Measurements from ENCODE around the gene C14orf132.

Gene C14orf132

GRCh38 chr14:96042248-96042930 is 3.2 kb downstream of the C14orf132 start:
- no peak for DNase-seq (ENCODE audit: extremely low read depth, low read depth)
- no peak for TF ChIP-seq CTCF (IDR thresholded peaks at IDR 0.05; ENCODE audit: low read depth, low read length)

GRCh38 chr14:96046630-96047029 is 7.5 kb downstream of the C14orf132 start:
- TF ChIP-seq CTCF (IDR thresholded peaks at IDR 0.05; ENCODE audit: low read depth, low read length), result no peak
- DNase-seq (ENCODE audit: extremely low read depth, low read depth), result no peak

GRCh38 chr14:96047101-96047500 is 7.9 kb downstream of the C14orf132 start:
- TF ChIP-seq CTCF (IDR thresholded peaks at IDR 0.05; ENCODE audit: low read depth, low read length), result no peak
- no peak for DNase-seq (ENCODE audit: extremely low read depth, low read depth)

GRCh38 chr14:96049932-96050331 is 10.8 kb downstream of the C14orf132 start:
- no peak for TF ChIP-seq CTCF (IDR thresholded peaks at IDR 0.05; ENCODE audit: low read depth, low read length)
- no peak for DNase-seq (ENCODE audit: extremely low read depth, low read depth)

GRCh38 chr14:96050482-96050881 is 11.3 kb downstream of the C14orf132 start:
- no peak for TF ChIP-seq CTCF (IDR thresholded peaks at IDR 0.05; ENCODE audit: low read depth, low read length)

GRCh38 chr14:96051231-96051630 is 12.1 kb downstream of the C14orf132 start:
- TF ChIP-seq CTCF (IDR thresholded peaks at IDR 0.05; ENCODE audit: low read depth, low read length), result no peak
- DNase-seq (ENCODE audit: extremely low read depth, low read depth), result no peak

More at GRCh38 chr14:96050482-96050881, 11.3 kb downstream of the C14orf132 start:
- no peak for DNase-seq (ENCODE audit: extremely low read depth, low read depth)

GRCh38 chr14:96051642-96052540 is 12.7 kb downstream of the C14orf132 start:
- no peak for TF ChIP-seq CTCF (IDR thresholded peaks at IDR 0.05; ENCODE audit: low read depth, low read length)
- DNase-seq (ENCODE audit: extremely low read depth, low read depth), result no peak
